HEK293 (cell line): ENCODE results near the gene KANTR.
"Not testable (repeated sequence)": the region's sequence is repeated elsewhere in the genome, so short reads cannot be mapped to it uniquely, and the experiment has no call there.

Experiments used
- CTCF ChIA-PET: fragments of 350-600 bp; formaldehyde crosslinking; extraction: SDS; loops from one replicate; lab custom pipeline; 2021; ENCODE audit warnings: antibody characterized with exemption; lab: Yijun Ruan, JAX
- POLR2A ChIA-PET: fragments of 300-600 bp; formaldehyde crosslinking; extraction: SDS; loops from one replicate; lab custom pipeline; 2020; ENCODE audit warnings: antibody characterized with exemption, inconsistent platforms; lab: Yijun Ruan, JAX
- H3K27ac ChIP-seq: fragments of 200-500 bp; sonication (Bioruptor generic); 2 replicates; pipeline ENCODE4 v1.5.1; 2014; ENCODE audit warnings: low read depth, low read length, control low read depth, inconsistent platforms; ENCODE audit errors: extremely low read depth
- H3K36me3 ChIP-seq, 2 experiments: fragments of 200-500 bp in 1 of 2; sonication (Bioruptor generic) in 1 of 2; 1 replicate in 1 of 2; 2 replicates in 1 of 2; pipeline ENCODE4 v1.5.1; 2014 to 2017; ENCODE audit warnings: inconsistent platforms in 2 of 2, low read length in 2 of 2; ENCODE audit not compliant: control insufficient read depth in 2 of 2, insufficient read depth in 1 of 2
- H3K4me1 ChIP-seq: fragments of 200-500 bp; sonication (Bioruptor generic); 2 replicates; pipeline ENCODE4 v1.5.1; 2014; ENCODE audit warnings: mild to moderate bottlenecking, low read length, inconsistent platforms; ENCODE audit not compliant: control insufficient read depth, insufficient read depth
- H3K4me3 ChIP-seq: 2 replicates; pipeline ENCODE4 v1.5.1; 2011; ENCODE audit warnings: low read depth, mild to moderate bottlenecking, control low read depth, low read length, moderate library complexity
- H3K9me3 ChIP-seq: fragments of 200-500 bp; sonication (Bioruptor generic); 2 replicates; pipeline ENCODE4 v1.5.1; 2014; ENCODE audit warnings: low read depth, low read length, inconsistent platforms; ENCODE audit not compliant: control insufficient read depth, insufficient read depth
- PBX3 ChIP-seq: sonication (generic); formaldehyde crosslinking; IDR thresholded peaks from 2 replicates; pipeline ENCODE4 v1.8.1; 2022; ENCODE audit warnings: mild to moderate bottlenecking, moderate library complexity, missing genetic modification reagents
- PRDM4 ChIP-seq: fragments of 450-650 bp; formaldehyde crosslinking; IDR thresholded peaks from 2 replicates; pipeline ENCODE4 v1.5.1; 2017; ENCODE audit warnings: missing biosample characterization, missing genetic modification characterization
- SCRT1 ChIP-seq: fragments of 450-650 bp; formaldehyde crosslinking; IDR thresholded peaks from 2 replicates; pipeline ENCODE4 v1.5.1; 2016; ENCODE audit warnings: missing biosample characterization, missing genetic modification characterization, borderline replicate concordance
- SETDB1 ChIP-seq: IDR thresholded peaks from one replicate; pipeline ENCODE4 v1.6.1; 2017; ENCODE audit warnings: mild to moderate bottlenecking, low read length, moderate library complexity, mixed read lengths; ENCODE audit not compliant: insufficient read length
- ZBTB6 ChIP-seq: fragments of 450-650 bp; formaldehyde crosslinking; IDR thresholded peaks from 2 replicates; pipeline ENCODE4 v1.5.1; 2017; ENCODE audit warnings: missing biosample characterization, missing genetic modification characterization
- ZNF175 ChIP-seq: fragments of 450-650 bp; formaldehyde crosslinking; IDR thresholded peaks from 2 replicates; pipeline ENCODE4 v1.5.1; 2016; ENCODE audit warnings: missing biosample characterization, missing genetic modification characterization
- ZNF335 ChIP-seq: fragments of 450-650 bp; formaldehyde crosslinking; conservative IDR thresholded peaks from 2 replicates; pipeline ENCODE4 v1.5.1; 2016; ENCODE audit warnings: missing biosample characterization, missing genetic modification characterization
- ZNF449 ChIP-seq: fragments of 450-650 bp; formaldehyde crosslinking; IDR thresholded peaks from 2 replicates; pipeline ENCODE4 v1.5.1; 2017; ENCODE audit warnings: missing biosample characterization, mild to moderate bottlenecking, missing genetic modification characterization, moderate library complexity
- ZNF580 ChIP-seq: fragments of 450-650 bp; formaldehyde crosslinking; IDR thresholded peaks from 2 replicates; pipeline ENCODE4 v1.5.1; 2016; ENCODE audit warnings: missing biosample characterization, missing genetic modification characterization
- ZNF621 ChIP-seq: fragments of 450-650 bp; formaldehyde crosslinking; IDR thresholded peaks from 2 replicates; pipeline ENCODE4 v1.5.1; 2017; ENCODE audit warnings: missing biosample characterization, missing genetic modification characterization
- ZNF623 ChIP-seq: fragments of 450-650 bp; formaldehyde crosslinking; IDR thresholded peaks from 2 replicates; pipeline ENCODE4 v1.5.1; 2016; ENCODE audit warnings: missing biosample characterization, missing genetic modification characterization
- ZNF629 ChIP-seq: fragments of 450-650 bp; formaldehyde crosslinking; IDR thresholded peaks from 2 replicates; pipeline ENCODE4 v1.5.1; 2017; ENCODE audit warnings: missing biosample characterization, missing genetic modification characterization
- ZNF837 ChIP-seq: fragments of 450-650 bp; formaldehyde crosslinking; IDR thresholded peaks from 2 replicates; pipeline ENCODE4 v1.5.1; 2016; ENCODE audit warnings: missing biosample characterization, missing genetic modification characterization
- TF ChIP-seq, protein P1 (sequence below): fragments of 450-650 bp; formaldehyde crosslinking; IDR thresholded peaks from 2 replicates; pipeline ENCODE4 v1.5.1; 2016; ENCODE audit warnings: missing biosample characterization, missing genetic modification characterization, borderline replicate concordance

KANTR gene

DNA sequence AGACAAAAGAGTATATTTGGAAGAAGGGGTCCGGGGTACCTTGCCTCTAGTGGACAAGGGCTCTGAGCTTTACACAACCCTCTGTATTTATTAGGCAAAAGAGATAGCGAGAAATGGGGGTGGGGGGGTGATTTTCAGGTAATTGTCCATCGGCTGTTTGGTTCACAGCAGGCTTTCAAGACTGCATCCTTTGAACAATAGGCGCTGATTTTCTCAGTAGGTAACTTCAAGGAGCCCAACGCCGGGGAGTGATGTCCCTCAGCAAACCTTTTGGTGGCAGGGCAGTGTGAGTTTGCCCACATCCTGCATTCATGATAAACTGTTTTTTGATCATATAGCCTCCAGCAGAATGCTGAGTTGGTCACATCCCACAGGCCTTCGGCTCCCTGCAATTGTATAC, 69.5 kb downstream of the KANTR start (continued):
- TF ChIP-seq ZBTB6 (no peak), ZNF335 (tag by site-specific recombination) (no peak), ZNF629 (tag by site-specific recombination) (no peak), PRDM4 (no peak), PBX3 (no peak), ZNF621 (tag by site-specific recombination) (no peak), SETDB1 (no peak)
- TF ChIP-seq, protein P1, sequence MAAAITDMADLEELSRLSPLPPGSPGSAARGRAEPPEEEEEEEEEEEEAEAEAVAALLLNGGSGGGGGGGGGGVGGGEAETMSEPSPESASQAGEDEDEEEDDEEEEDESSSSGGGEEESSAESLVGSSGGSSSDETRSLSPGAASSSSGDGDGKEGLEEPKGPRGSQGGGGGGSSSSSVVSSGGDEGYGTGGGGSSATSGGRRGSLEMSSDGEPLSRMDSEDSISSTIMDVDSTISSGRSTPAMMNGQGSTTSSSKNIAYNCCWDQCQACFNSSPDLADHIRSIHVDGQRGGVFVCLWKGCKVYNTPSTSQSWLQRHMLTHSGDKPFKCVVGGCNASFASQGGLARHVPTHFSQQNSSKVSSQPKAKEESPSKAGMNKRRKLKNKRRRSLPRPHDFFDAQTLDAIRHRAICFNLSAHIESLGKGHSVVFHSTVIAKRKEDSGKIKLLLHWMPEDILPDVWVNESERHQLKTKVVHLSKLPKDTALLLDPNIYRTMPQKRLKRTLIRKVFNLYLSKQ (tag by site-specific recombination) = no peak

DNA sequence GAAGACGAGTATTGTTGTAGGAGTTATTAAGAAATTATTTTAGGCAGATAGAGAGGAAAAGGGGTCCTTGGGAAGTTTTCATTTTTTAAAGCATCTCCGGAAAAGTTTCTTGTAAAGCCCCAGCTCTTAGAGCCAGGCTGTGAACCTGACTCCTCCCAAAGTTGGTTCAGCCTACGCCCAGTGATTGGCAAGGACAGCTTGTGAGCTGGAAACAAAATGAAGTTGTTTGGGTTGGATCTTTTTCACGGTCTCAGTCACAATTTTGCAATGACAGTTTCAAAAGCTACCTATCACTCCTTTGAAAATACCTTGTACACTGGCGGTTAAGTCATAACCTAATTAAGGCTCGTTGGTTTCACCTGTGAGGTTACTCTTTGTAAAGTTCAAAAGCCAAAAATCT, 70.6 kb downstream of the KANTR start:
- POLR2A ChIA-PET, H3K9me3 ChIP-seq, H3K27ac ChIP-seq, H3K4me3 ChIP-seq, H3K36me3 ChIP-seq, H3K4me1 ChIP-seq: not testable (repeated sequence)
- CTCF ChIA-PET = interaction anchor here (0.9 kb wide), 1 partner anchor 74 kb away, joined by 5 read pairs; no protein-coding TSS in a partner anchor

DNA sequence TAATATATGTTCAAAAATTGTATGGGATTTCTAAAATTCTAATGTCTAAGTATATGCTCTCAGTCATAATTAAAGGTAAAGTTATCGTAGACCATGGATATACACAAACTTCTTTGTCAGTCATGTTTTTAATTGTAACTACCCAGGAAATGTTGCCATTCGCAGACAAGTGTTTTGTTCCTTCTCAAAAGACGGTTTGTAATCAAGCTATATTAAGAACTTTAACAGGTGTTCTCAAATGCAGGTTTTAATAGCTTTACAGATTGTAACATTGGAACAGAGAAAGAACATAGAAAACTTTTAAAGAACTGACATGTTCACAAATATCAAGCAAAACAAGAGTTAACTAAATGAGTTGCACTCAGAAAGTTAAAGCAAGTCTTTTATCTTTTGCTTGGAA, 72.2 kb downstream of the KANTR start:
- Histone ChIP-seq H3K36me3 (no peaks in the 10 kb centered on the region), H3K4me1 (no peaks in the 10 kb centered on the region), H3K4me3 (no peak overlapping the region), H3K27ac (no peak overlapping the region), H3K9me3 (no peaks in the 10 kb centered on the region)
- POLR2A ChIA-PET = no interaction called here
- TF ChIP-seq ZNF175 (tag by site-specific recombination) (no peak), SCRT1 (tag by site-specific recombination) (no peak), ZNF837 (tag by site-specific recombination) (no peak), ZNF449 (no peak), ZNF580 (tag by site-specific recombination) (no peak), ZNF623 (tag by site-specific recombination) (no peak)
- CTCF ChIA-PET = no interaction called here
